ENCODE results near the gene NECTIN2. TPM values are rescaled to one million over a fixed set of nuclear protein-coding genes. Genes with fewer than 3 reads are reported as not detected.
A peak's percentile ranks its signal among the peaks of the same experiment; 100 is the strongest.

Gene NECTIN2
- total RNA-seq, 1 donor from 2014 or later = 240 TPM

- no peak for TF ChIP-seq CTCF (IDR thresholded peaks at IDR 0.05; ENCODE audit: insufficient read depth, low read length, poor library complexity, severe bottlenecking)
- H3K36me3 ChIP-seq (ENCODE audit: control insufficient read depth, insufficient read depth, low read length) = no peaks in the 10 kb centered on the region
- H3K4me3 ChIP-seq (ENCODE audit: low read depth, low read length) = peak overlapping the region; percentile 21
- DNase-seq (ENCODE audit: low read depth) = no peak
- no peaks in the 10 kb centered on the region for H3K27me3 ChIP-seq (ENCODE audit: control insufficient read depth, insufficient read depth, low read length)
Observed at GRCh38 chr19:44810234-44811121, 35.6 kb upstream of the NECTIN2 start.

GRCh38 chr19:44811122-44811419 is 35.0 kb upstream of the NECTIN2 start:
- H3K27me3 ChIP-seq (ENCODE audit: control insufficient read depth, insufficient read depth, low read length) = no peaks in the 10 kb centered on the region
- no peak for DNase-seq (ENCODE audit: low read depth)
- H3K36me3 ChIP-seq (ENCODE audit: control insufficient read depth, insufficient read depth, low read length) = no peaks in the 10 kb centered on the region
- no peak for TF ChIP-seq CTCF (IDR thresholded peaks at IDR 0.05; ENCODE audit: insufficient read depth, low read length, poor library complexity, severe bottlenecking)
- H3K4me3 ChIP-seq (ENCODE audit: low read depth, low read length) = no peak overlapping the region

- no peaks in the 10 kb centered on the region for H3K36me3 ChIP-seq (ENCODE audit: control insufficient read depth, insufficient read depth, low read length)
- DNase-seq (ENCODE audit: low read depth) = no peak
- H3K27me3 ChIP-seq (ENCODE audit: control insufficient read depth, insufficient read depth, low read length) = no peaks in the 10 kb centered on the region
- H3K4me3 ChIP-seq (ENCODE audit: low read depth, low read length) = no peak overlapping the region
- TF ChIP-seq CTCF (IDR thresholded peaks at IDR 0.05; ENCODE audit: insufficient read depth, low read length, poor library complexity, severe bottlenecking) = no peak
Observed at GRCh38 chr19:44812142-44812718, 33.9 kb upstream of the NECTIN2 start.

GRCh38 chr19:44813070-44813840 is 32.8 kb upstream of the NECTIN2 start:
- Histone ChIP-seq H3K4me3 (ENCODE audit: low read depth, low read length) (no peak overlapping the region), H3K36me3 (ENCODE audit: control insufficient read depth, insufficient read depth, low read length) (no peaks in the 10 kb centered on the region), H3K27me3 (ENCODE audit: control insufficient read depth, insufficient read depth, low read length) (no peaks in the 10 kb centered on the region)
- DNase-seq (ENCODE audit: low read depth) = no peak
- TF ChIP-seq CTCF (IDR thresholded peaks at IDR 0.05; ENCODE audit: insufficient read depth, low read length, poor library complexity, severe bottlenecking) = peak; percentile 30

GRCh38 chr19:44813841-44814470 is 32.1 kb upstream of the NECTIN2 start:
- Histone ChIP-seq H3K4me3 (ENCODE audit: low read depth, low read length) (no peak overlapping the region), H3K36me3 (ENCODE audit: control insufficient read depth, insufficient read depth, low read length) (no peaks in the 10 kb centered on the region)
- TF ChIP-seq CTCF (IDR thresholded peaks at IDR 0.05; ENCODE audit: insufficient read depth, low read length, poor library complexity, severe bottlenecking) = no peak

More at GRCh38 chr19:44813841-44814470, 32.1 kb upstream of the NECTIN2 start:
- DNase-seq (ENCODE audit: low read depth) = no peak
- H3K27me3 ChIP-seq (ENCODE audit: control insufficient read depth, insufficient read depth, low read length) = no peaks in the 10 kb centered on the region

Data from kidney epithelial cell (primary cell).